Endothelial cell (in vitro differentiated cells): ENCODE data around the gene TWIST2. TPM values are rescaled to one million over a fixed set of nuclear protein-coding genes. Genes with fewer than 3 reads are reported as not detected.

ENCODE experiments used
- DNase-seq: peaks from one replicate; pipeline ENCODE4 v3.0.0; 2021; ENCODE audit warnings: low spot score
- H3K27ac Mint-ChIP-seq: one replicate; pipeline ENCODE4 v1.8.0; 2021; ENCODE audit warnings: mixed read lengths, inconsistent platforms; ENCODE audit not compliant: unreplicated experiment
- H3K27me3 Mint-ChIP-seq: one replicate; pipeline ENCODE4 v1.8.0; 2021; ENCODE audit warnings: mild to moderate bottlenecking, moderate library complexity, mixed read lengths, inconsistent platforms; ENCODE audit not compliant: unreplicated experiment
- H3K36me3 Mint-ChIP-seq: one replicate; pipeline ENCODE4 v1.8.0; 2021; ENCODE audit warnings: mild to moderate bottlenecking, low read depth, mixed read lengths, inconsistent platforms; ENCODE audit not compliant: unreplicated experiment
- H3K4me1 Mint-ChIP-seq: one replicate; pipeline ENCODE4 v1.8.0; 2021; ENCODE audit warnings: mild to moderate bottlenecking, mixed read lengths, inconsistent platforms; ENCODE audit not compliant: unreplicated experiment
- H3K4me3 Mint-ChIP-seq: one replicate; pipeline ENCODE4 v1.8.0; 2021; ENCODE audit warnings: mild to moderate bottlenecking, mixed read lengths, inconsistent platforms; ENCODE audit not compliant: unreplicated experiment
- H3K9me3 Mint-ChIP-seq: one replicate; pipeline ENCODE4 v1.8.0; 2021; ENCODE audit warnings: mixed read lengths, inconsistent platforms; ENCODE audit not compliant: unreplicated experiment
- CTCF ChIP-seq: fragments of 200-600 bp; sonication (generic); IDR thresholded peaks from one replicate; pipeline ENCODE4 v1.5.0; 2021; ENCODE audit warnings: antibody characterized with exemption; ENCODE audit not compliant: unreplicated experiment
- total RNA-seq: library from RNA; stranded (reverse); fragmentation: NEBNext Ultra II Directional; extraction: Animal tissue kit (Norgen Biotek cat#: 25700); gene quantifications from one replicate; pipeline ENCODE4 v1.2.1, GENCODE V29; 2021; ENCODE audit not compliant: unreplicated experiment

Gene TWIST2
- total RNA-seq, 1 donor from 2014 or later, result not detected

GRCh38 chr2:238810321-238810720 is 37.6 kb upstream of the TWIST2 start:
- peaks cover 5% of the 10 kb centered on the region for H3K9me3 Mint-ChIP-seq
- peaks cover 5% of the 10 kb centered on the region for H3K4me1 Mint-ChIP-seq
- peaks cover 7% of the 10 kb centered on the region for H3K27me3 Mint-ChIP-seq
- no peak for DNase-seq
- no peak overlapping the region for H3K4me3 Mint-ChIP-seq
- H3K27ac Mint-ChIP-seq, result no peak overlapping the region
- TF ChIP-seq CTCF, result no peak
- no peaks in the 10 kb centered on the region for H3K36me3 Mint-ChIP-seq

- Mint-ChIP-seq H3K4me1 (peaks cover 5% of the 10 kb centered on the region), H3K27me3 (peaks cover 7% of the 10 kb centered on the region), H3K27ac (no peak overlapping the region), H3K9me3 (peaks cover 5% of the 10 kb centered on the region), H3K4me3 (no peak overlapping the region), H3K36me3 (no peaks in the 10 kb centered on the region)
- TF ChIP-seq CTCF, result no peak
- no peak for DNase-seq
Observed at GRCh38 chr2:238811293-238811692, 36.6 kb upstream of the TWIST2 start.

- Mint-ChIP-seq H3K4me1 (peaks cover 5% of the 10 kb centered on the region), H3K27me3 (peaks cover 7% of the 10 kb centered on the region), H3K9me3 (peaks cover 5% of the 10 kb centered on the region), H3K27ac (no peak overlapping the region), H3K4me3 (no peak overlapping the region), H3K36me3 (no peaks in the 10 kb centered on the region)
- no peak for DNase-seq
- no peak for TF ChIP-seq CTCF
Observed at GRCh38 chr2:238811759-238812158, 36.1 kb upstream of the TWIST2 start.

GRCh38 chr2:238813109-238813508 is 34.8 kb upstream of the TWIST2 start:
- no peak for TF ChIP-seq CTCF
- H3K27me3 Mint-ChIP-seq, result peaks cover 7% of the 10 kb centered on the region

GRCh38 chr2:238814815-238815214 is 33.1 kb upstream of the TWIST2 start:
- Mint-ChIP-seq H3K27ac (no peak overlapping the region), H3K27me3 (peaks cover 4% of the 10 kb centered on the region), H3K4me1 (peaks cover 8% of the 10 kb centered on the region), H3K4me3 (no peak overlapping the region), H3K9me3 (no peaks in the 10 kb centered on the region), H3K36me3 (no peaks in the 10 kb centered on the region)
- TF ChIP-seq CTCF, result no peak
- no peak for DNase-seq

More at GRCh38 chr2:238813109-238813508, 34.8 kb upstream of the TWIST2 start:
- no peak overlapping the region for H3K4me3 Mint-ChIP-seq
- H3K4me1 Mint-ChIP-seq, result peaks cover 5% of the 10 kb centered on the region
- no peak for DNase-seq
- H3K9me3 Mint-ChIP-seq, result peaks cover 5% of the 10 kb centered on the region
- no peaks in the 10 kb centered on the region for H3K36me3 Mint-ChIP-seq
- no peak overlapping the region for H3K27ac Mint-ChIP-seq
